GM12891 (cell line): ENCODE measurements around the gene IFNAR2.

Experiments used
- POLR2A ChIP-seq: IDR thresholded peaks from 2 replicates; pipeline ENCODE4 v1.6.1; 2011; ENCODE audit warnings: low read depth, low read length, control low read depth
- POLR2AphosphoS5 ChIP-seq: IDR thresholded peaks from 2 replicates; pipeline ENCODE4 v1.6.1; 2011; ENCODE audit warnings: low read depth, low read length, control low read depth
- POU2F2 ChIP-seq: IDR thresholded peaks from 2 replicates; pipeline ENCODE4 v1.6.1; 2011; ENCODE audit warnings: low read depth, mild to moderate bottlenecking, control low read depth, low read length, moderate library complexity
- SPI1 ChIP-seq: IDR thresholded peaks from 2 replicates; pipeline ENCODE4 v1.6.1; 2011; ENCODE audit warnings: low read depth, low read length, control low read depth
- TAF1 ChIP-seq: IDR thresholded peaks from 2 replicates; pipeline ENCODE4 v1.6.1; 2011; ENCODE audit warnings: low read depth, low read length, control low read depth

- TF ChIP-seq POLR2A (no peak), POLR2AphosphoS5 (no peak), TAF1 (no peak), SPI1 (no peak), POU2F2 (no peak)
Measured at GRCh38 chr21:33259428-33259827, 29.7 kb downstream of the IFNAR2 start.
